Measurements from ENCODE around the gene C2CD3. TPM values are rescaled to one million over a fixed set of nuclear protein-coding genes. Genes with fewer than 3 reads are reported as not detected.

C2CD3 gene
- total RNA-seq, 1 experiment from 2014 or later: 22.0 TPM

DNA sequence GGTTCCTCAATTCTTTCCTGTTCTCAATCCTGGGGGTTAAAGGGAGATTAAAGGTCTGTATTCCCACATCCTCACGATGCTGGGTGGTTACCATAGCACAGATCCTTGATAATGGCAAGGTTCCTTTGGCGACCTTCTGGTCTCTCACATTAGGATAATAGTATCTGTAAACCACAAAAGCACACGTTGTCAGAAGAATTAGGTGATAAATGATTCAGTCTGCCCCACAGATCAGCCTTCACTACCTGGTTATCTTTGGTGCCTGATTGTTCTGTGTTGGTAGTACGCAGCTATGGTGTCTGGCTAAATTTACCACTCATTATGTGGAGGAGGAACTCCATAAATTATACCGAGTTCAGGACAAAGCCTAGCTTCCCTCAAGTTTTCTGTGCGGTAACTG is 78.4 kb downstream of the C2CD3 start:
- Histone ChIP-seq H4K5ac (ENCODE audit: insufficient read length, low read depth, low read length) (no peak overlapping the region), H3K18ac (ENCODE audit: insufficient read length, low read depth, low read length) (no peak overlapping the region), H2BK15ac (ENCODE audit: low read depth, low read length) (no peak overlapping the region), H4K8ac (replicated peaks; ENCODE audit: insufficient read length, low read depth, low read length) (no peak overlapping the region), H3K79me2 (ENCODE audit: insufficient read depth, low read length) (no peaks in the 10 kb centered on the region), H3T11ph (ENCODE audit: low read length) (no peak overlapping the region), H3K4ac (ENCODE audit: low read depth, low read length) (no peak overlapping the region), H2BK12ac (ENCODE audit: insufficient read length, low read depth, low read length) (no peak overlapping the region), H3K4me1 (ENCODE audit: insufficient read depth, low read length) (no peaks in the 10 kb centered on the region), H3K23ac (ENCODE audit: insufficient read length, low read depth, low read length) (no peak overlapping the region), H2AK5ac (ENCODE audit: insufficient read length, low read length) (no peak overlapping the region), H4K91ac (ENCODE audit: insufficient read length, low read depth, low read length) (no peak overlapping the region), H2BK20ac (ENCODE audit: low read depth, low read length, poor library complexity, severe bottlenecking) (no peak overlapping the region), H2BK5ac (ENCODE audit: insufficient read length, low read length) (no peak overlapping the region), H3K23me2 (ENCODE audit: insufficient read length, low read depth, low read length, poor library complexity, severe bottlenecking) (no peaks in the 10 kb centered on the region), H2AFZ (ENCODE audit: low read length) (no peak overlapping the region), H3K14ac (ENCODE audit: insufficient read depth, low read length) (no peak overlapping the region), H3K9me3 (ENCODE audit: control insufficient read depth, low read depth, low read length) (no peaks in the 10 kb centered on the region), H3K56ac (ENCODE audit: insufficient read length, low read depth, low read length) (no peak overlapping the region), H2BK120ac (ENCODE audit: low read depth, low read length, poor library complexity, severe bottlenecking) (no peak overlapping the region), H3K4me2 (ENCODE audit: insufficient read depth, insufficient read length, low read length) (no peak overlapping the region), H3K27ac (ENCODE audit: insufficient read length, low read depth, low read length) (no peak overlapping the region), H4K20me1 (ENCODE audit: control insufficient read depth, insufficient read depth, insufficient read length) (no peaks in the 10 kb centered on the region), H3K27me3 (ENCODE audit: insufficient read depth, low read length) (no peaks in the 10 kb centered on the region), H3K9ac (ENCODE audit: extremely low read depth, insufficient read length, low read length) (no peak overlapping the region), H3K79me1 (ENCODE audit: insufficient read depth, low read depth, low read length, poor library complexity, severe bottlenecking) (no peaks in the 10 kb centered on the region)
- no peaks in the 10 kb centered on the region for H3K9me3 Mint-ChIP-seq
- TF ChIP-seq CTCF (conservative IDR thresholded peaks at IDR 0.05): no peak
- no peak overlapping the region for H3K27ac Mint-ChIP-seq
- DNase-seq: no peak
- peaks cover 0 to 24% (median 11%) of the 10 kb centered on the region in 3 experiments; a peak in 4 of 7 replicates for H3K36me3 Mint-ChIP-seq (ENCODE audit: insufficient read depth in 1 of 3, low read depth in 3 of 3)
- no peak overlapping the region for H3K4me3 Mint-ChIP-seq
- no peaks in the 10 kb centered on the region for H3K27me3 Mint-ChIP-seq (ENCODE audit: low read depth)
- H3K4me1 Mint-ChIP-seq: peaks cover 4% of the 10 kb centered on the region in 2 experiments
- WGBS (ENCODE audit: extremely low coverage, insufficient read length, low lambda C conversion rate): no CpG with 5 or more reads among the region's 6 CpGs

All from H9 (cell line).